NCI-H345 treated with DMSO at 0.1 percent for 48 hours (cell line): ENCODE data around the gene ARRDC5.
"Not testable (repeated sequence)": the region's sequence is repeated elsewhere in the genome, so short reads cannot be mapped to it uniquely, and the experiment has no call there.

Experiments
- DNase-seq: peaks from one replicate; lab custom pipeline; 2025; ENCODE audit not compliant: unreplicated experiment; lab: John Stamatoyannopoulos, UW

Gene ARRDC5

DNA sequence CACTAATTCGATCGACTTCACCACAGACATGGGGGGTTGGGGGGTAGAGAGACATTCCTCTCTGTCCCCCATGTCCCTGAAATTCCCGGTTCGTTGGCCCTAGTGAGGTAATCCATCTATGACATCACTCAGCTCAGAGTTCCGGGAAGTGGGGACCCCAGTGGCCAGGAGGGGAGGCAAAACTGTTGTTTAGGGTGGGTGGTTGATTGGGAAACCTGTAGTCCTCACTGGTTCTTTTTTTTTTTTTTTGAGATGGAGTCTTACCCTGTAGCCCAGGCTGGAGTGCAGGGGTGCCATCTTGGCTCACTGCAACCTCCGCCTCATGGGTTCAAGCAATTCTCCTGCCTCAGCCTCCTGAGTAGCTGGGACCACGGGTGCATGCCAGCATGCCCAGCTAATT lies at the start of gene ARRDC5:
Gene ARRDC5, minus strand, starts transcription at position 101 of the 400 bp plus-strand sequence. Its CDS starts 71 bp downstream, at position 30.
- DNase-seq, result no peak

DNA sequence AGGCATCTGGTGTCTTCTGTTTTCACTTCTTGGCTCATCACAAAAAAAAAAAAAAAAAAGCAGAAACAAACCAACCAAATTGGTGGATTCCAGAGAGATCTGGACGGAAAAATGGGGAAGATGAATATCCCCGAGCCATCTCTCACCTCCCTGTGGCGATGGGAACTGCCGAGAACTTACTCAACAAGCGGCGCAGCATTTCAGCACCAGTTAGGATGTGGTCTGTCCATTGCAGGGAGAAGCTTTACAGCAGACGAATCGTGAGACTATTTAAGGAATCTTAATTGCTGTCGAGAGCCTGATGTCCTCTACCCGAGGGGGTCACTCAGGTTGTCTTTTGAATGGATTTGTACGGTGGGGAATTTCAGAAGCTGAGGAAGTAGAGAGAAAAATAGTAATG lies 49.0 kb upstream of the ARRDC5 start:
- no peak for DNase-seq

DNA sequence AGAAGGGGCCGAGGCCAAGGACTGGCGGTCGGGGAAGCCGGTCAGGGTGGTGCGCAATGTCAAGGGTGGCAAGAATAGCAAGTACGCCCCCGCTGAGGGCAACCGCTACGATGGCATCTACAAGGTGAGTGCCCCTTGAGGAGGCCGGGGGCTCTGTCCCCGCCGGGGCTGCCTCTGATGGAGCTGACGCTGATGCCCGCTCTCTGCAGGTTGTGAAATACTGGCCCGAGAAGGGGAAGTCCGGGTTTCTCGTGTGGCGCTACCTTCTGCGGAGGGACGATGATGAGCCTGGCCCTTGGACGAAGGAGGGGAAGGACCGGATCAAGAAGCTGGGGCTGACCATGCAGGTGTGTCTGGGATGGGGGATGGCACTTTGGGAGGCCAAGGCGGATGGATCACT lies 48.0 kb upstream of the ARRDC5 start:
- DNase-seq, result not testable (repeated sequence)

DNA sequence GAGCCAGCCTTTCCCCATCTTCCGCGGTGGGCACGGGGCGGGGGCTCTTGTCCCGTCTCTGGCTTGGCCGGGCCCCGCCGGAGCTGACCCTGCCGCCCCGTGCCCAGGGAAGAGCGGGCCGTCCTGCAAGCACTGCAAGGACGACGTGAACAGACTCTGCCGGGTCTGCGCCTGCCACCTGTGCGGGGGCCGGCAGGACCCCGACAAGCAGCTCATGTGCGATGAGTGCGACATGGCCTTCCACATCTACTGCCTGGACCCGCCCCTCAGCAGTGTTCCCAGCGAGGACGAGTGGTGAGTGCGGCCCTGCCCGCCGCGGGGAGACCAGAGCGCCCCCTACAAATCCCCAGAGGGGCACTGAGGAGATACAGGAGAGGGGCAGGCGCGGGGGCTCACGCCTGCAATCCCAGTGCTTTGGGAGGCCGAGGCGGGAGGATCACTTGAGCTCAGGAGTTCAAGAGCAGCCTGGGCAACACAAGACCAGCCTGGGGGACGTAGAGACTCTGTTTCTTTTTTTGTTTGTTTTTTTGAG lies 39.0 kb upstream of the ARRDC5 start:
- DNase-seq, result not testable (repeated sequence)

DNA sequence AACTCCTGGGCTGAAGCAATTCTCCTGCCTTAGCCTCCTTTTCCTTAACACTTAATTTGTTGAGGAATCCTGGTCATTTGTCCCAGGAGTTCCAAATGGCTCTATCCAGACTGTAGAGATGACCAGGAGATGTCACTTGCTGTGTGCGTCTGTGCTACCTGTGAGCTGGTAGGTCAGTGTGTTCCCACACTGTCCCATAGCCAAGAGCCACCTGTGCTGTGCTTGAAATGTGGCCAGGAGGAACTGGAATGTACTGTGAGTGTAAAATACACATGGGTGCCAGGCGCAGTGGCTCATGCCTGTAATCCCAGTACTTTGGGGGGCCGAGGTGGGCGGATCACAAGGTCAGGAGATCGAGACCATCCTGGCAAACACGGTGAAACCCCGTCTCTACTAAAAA lies 36.8 kb upstream of the ARRDC5 start:
- DNase-seq, result no peak

DNA sequence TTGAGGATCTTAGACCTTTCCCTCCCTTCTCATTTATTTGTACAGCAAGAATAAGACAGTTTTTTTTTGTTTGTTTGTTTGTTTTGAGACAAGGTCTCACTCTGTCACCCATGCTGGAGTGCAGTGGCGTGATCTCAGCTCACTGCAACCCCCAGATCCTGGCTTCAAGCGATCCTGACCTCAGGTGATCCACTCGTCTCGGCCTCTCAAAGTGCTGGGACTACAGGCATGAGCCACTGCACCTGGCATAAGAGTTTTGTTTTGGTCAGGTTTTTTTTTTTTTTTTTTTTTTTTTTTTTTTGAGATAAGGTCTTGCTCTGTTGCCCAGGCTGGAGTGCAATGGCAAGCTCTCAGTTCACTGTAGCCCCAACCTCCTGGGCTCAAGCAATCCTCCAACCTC lies 35.8 kb upstream of the ARRDC5 start:
- DNase-seq, result not testable (repeated sequence)

DNA sequence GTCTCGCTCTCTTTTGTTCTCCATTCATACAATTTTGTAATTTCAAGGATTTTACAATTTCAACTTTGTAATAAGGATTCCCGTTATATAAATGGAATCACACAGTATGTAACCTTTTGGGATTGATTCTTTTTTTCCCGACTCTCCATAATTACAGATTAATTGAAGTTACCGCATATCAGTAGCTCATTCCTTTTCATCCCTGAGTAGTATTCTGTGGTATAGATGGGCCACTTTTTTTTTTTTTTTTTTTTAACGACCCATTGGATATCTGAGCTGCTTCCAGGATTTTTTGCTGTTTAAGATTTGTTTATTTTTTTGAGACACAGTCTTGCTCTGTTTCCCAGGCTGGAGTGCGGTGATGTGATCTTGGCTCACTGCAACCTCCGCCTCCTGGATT lies 34.4 kb upstream of the ARRDC5 start:
- no peak for DNase-seq

DNA sequence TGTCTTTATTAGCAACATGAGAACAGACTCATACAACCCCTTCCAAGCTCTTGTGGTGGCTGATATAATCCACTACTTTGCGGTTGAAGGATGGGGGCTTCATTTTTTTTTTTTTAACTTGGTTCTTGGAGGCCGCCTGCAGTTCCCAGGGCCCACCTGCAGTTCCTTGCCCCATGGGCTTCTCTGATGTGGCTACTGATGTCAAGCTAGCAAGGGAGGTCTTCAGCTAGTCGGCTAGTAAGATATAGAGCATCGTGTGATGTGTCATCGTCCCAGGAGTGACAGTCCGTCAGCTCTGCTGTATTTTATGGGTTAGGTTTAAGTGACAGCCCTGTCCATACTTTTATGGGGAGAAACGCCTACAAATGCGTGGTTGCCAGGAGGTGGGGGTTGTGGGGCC lies 32.7 kb upstream of the ARRDC5 start:
- DNase-seq, result no peak

DNA sequence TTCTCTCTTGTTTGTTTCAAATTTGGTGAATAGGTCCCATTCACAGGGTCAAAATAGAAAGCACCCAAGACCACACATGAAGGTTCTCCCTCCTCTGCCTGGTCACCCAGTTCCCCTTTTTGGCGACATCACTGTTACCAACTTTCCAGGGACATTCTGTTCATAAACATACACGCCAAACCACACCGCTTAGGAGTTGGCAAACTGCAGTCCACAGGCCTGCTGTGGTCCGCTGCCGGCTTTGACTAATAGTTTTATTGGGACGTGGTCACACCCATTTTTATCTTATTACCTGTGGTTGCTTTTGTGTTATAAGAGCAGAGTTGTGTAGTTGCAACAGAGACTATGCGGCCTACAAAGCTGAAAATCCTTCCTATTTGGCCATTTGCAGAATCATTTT lies 30.8 kb upstream of the ARRDC5 start:
- DNase-seq, result no peak

DNA sequence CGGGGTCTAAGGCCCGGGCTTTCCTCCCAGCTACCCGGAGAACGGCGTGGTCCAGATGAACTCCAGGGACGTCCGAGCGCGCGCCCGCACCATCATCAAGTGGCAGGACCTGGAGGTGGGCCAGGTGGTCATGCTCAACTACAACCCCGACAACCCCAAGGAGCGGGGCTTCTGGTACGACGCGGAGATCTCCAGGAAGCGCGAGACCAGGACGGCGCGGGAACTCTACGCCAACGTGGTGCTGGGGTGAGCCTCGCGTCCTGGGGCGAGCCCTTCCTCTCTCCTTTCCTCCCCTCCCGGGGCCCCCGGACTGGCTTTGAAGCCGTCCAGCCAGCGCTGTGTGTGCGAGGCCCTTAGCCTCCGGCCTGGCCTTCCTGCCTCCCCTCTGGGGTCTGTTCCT lies 30.0 kb upstream of the ARRDC5 start:
- DNase-seq, result no peak

DNA sequence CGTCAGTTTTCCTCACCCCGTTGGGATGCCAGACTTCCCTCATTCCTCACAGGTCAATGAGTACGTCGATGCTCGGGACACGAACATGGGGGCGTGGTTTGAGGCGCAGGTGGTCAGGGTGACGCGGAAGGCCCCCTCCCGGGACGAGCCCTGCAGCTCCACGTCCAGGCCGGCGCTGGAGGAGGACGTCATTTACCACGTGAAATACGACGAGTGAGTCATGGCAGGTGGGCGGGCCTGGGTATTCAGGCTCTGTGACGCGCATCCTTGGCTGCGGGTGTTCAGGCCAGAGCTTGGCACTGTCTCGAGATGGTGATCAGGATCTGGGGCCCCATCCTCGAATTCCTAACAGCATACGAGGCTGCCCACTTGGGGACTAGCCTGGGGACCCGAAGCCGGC lies 28.0 kb upstream of the ARRDC5 start:
- DNase-seq, result no peak

DNA sequence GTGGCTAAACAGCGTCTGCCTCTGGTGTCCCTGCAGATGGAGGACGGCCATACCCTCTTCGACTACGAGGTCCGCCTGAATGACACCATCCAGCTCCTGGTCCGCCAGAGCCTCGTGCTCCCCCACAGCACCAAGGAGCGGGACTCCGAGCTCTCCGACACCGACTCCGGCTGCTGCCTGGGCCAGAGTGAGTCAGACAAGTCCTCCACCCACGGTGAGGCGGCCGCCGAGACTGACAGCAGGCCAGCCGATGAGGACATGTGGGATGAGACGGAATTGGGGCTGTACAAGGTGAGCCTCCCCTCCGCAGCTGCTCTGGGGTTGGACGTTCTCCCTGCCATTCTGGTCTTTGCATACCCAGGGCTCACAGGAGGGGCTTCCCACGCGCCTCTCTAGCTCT lies 26.5 kb upstream of the ARRDC5 start:
- no peak for DNase-seq

DNA sequence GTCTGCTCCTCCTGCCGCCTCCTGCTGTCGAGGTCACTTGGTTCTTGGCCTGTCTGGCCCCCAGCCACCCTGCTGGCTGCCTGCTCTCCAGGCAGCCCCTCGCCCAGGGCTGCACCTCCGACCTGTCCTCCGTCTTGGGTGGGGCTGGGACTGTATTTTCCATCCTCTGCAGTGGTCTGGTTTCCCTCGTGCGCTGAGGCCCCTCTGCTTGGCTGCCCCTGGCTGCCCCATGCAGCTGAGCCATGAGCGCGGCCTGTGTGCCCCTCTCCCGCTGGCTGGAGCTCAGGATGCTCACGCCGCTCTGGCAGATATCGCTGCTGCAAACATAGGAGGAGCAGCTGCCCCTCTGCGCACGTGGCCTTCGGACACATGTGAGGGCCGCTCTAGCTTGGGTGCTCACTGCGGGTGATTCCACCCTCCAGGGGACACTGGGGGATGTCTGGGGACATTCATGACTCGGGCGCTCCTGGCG lies 20.6 kb upstream of the ARRDC5 start:
- DNase-seq, result no peak

DNA sequence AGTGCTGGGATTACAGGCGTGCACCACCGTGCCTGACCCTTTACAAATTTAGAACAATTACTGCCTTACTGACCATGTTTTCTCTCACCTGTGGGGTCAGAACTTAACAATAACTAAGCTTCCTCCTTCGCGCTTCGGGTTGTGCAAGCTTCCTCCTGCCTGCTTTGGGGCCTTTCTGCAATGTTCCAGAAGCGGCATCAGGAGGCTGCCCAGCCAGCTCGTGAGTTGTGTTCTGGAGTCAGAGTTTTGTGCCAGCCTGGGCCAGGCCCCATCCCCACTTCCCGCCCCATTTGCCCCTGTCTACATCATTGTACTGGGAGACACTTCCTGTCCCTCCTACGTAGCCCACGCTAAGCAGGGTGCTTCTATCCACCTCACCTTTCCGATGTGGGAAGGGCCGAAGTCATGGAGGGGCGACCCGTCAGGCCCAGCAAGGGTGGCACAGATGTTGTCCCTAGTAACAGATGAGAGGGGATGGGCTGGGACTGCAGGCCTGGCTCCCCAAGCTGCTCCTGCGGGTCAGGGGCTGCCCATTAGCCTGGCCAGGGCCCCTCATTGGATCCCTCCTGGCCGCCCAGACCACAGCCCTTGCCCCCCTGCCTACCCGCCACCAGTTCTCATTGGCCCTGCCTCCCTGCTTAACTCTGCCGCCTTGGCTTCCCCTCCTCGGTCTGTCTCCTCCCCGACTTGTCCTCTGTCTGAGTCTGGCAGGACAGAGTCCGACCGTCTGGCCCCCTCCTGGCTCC lies 20.0 kb upstream of the ARRDC5 start:
- no peak for DNase-seq

DNA sequence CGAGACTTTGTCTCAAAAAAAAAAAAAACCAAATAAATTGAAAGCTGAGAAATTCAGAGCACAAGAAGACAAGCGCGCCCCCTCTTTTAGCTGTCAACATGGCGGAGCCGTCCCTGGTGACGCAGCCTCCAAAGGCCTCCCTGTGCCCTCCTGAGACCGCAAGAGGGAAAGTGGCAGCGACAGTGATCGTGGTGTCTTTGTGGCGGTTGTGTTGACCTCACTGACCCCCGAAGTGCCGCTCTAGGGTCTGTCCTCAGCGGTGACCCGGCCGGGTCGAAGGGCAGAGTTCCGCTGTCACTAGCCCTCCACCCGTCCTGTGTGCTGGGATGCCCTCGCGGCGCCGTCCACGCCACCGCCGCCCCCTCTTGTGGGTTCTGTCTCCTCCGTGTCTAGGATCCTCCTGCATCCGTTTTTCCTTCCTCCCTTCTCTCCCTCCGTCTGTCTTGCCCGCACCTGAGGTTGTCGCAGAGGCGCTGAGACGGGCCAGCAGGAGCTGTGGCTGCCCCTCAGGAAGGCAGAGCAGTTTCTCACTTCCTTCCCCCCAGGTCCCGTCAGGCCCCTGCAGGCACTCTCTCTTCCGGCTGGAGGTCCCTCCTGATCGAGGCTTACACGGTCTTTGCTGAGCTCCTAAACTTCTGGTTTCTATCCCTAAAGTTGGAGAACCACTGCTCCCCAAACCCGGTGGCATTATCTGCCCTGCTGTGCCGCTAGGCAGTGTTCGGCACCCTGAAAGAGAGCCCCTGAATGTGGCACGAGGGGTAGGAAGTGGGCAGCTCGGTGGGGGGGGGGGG lies 13.8 kb upstream of the ARRDC5 start:
- no peak for DNase-seq

DNA sequence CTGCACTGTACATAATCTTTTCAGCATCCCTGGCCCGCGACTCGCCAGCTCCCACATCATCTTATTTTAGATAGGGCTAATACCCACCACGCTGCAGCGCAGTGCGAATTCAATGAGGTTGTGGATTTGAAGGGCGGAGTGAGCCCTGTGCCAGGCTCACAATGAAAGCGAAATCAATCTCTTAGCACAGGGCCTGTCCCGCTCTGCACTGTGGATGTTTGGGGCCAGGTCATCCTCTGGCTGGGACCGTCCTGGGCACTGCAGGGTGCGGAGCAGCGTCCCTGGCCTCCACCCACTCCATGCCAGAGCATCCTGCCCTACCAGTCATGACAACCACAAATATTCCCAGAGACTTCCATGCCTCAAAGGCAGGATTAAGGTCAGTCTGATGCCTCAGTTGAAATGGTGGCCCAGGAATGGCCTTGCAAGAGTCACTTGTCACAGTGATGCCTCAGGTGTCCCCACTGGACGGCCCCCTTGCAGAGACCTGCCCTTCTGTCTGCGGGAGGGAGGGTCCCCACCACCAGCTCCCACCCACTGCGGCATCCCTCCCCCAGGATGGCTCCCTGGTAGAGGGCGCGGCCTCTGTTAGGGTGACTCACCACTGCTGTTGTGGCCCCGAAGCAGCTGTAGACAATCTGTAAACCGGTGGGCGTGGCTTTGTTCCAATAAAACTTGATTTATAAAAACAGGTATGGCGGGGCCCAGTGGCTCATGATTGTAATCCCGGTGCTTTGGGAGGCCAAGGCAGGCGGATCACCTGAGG lies 12.2 kb upstream of the ARRDC5 start:
- DNase-seq, result no peak

DNA sequence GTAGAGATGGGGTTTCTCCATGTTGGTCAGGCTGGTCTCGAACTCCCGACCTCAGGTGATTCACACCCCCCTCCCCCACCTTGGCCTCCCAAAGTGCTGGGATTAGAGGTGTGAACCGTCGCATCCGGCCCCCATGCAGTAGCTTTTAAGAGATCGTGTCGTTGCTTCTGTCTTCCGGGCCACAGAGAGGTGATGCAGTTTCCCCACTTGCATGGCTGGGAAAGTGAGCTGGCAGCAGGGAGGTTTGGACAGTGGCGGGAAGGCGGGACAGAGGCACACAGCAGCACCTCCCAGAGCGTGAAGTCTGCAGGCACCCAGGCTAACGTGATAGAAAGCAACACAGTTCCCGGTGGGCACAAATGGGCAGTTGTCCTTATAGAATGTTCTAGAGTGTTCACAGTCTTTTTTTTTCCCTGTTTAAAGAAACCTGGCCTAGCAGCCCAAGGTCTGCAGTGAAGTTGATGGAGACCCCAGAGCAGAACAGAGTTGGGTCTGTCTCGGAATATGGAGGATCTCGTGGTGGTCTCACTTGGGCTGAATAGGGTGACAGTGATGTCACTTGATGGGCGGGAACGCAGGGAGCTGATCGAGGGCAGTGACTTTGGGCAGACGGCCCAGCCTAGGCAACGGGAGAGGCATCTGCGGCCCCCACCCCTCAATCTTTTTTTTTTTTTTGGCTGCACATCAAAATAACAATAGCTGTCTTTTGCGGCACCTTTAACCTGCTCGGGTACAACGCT lies 11.5 kb upstream of the ARRDC5 start:
- no peak for DNase-seq

DNA sequence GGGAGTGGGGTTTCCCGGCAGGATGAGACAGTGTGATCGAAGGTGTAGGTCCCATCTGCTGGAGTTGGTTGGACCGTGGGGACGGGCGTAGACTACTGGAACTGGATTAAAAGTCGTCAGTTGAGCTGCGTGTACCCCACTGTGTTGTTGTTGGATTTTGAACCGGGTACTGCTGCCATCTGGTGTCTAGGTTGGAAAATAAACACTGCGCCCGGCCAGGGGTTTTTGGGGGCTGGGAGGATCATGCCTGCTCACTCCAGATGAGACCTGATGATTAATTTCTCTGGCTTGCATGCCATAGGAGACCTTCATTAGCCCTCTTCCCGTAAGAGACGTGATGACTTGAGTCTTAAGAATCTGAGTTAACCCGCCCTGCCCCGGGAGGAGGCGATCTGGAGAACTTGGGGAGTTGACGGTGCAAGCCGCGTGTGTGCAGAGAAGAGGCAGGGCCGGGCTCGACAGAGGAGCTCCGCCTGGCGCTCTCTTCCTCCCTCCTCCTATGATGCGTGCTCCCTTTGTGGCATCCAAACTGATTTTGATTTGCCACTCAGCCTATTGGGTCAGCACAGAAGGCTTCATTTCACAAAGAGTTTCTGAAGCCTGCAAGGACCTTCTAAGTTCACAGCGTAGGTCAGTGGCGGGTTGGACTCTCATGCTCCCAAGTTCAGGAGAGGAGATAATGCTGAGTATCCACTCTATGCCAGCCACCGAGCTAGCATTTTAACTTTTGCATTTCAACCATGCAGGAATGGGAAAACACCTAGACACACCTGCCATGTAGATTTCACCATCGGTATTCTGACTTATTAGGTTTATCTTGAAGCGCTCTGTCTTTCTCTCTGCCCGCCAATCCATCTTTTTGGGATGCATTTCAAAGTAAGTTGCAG lies 9.3 kb upstream of the ARRDC5 start:
- DNase-seq, result no peak

DNA sequence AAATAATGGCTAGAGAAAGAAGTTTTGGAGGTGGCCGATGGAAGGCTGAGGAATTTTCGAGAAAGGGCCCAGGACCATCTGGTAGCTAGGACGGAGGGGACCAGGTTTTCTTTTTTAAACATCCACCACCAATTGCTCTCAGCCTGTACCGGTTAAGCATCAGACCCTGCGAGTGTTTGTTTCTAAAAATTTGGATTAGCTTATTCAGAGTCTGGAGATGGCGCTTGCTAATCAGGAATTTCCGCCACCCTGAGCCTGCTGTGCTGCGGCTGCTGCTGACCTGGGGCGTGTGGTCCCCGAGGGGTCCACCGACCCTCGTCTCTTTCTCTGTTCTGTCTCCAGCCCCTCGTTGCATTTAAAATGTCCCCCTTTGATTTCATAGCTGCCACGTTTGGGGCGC lies 8.6 kb upstream of the ARRDC5 start:
- DNase-seq, result no peak
